GM12865 (cell line): ENCODE data around the gene NKAIN4.
"Not testable (repeated sequence)": the region's sequence is repeated elsewhere in the genome, so short reads cannot be mapped to it uniquely, and the experiment has no call there.

ENCODE experiments used
- DNase-seq: peaks from one replicate; pipeline ENCODE4 v3.0.0; 2010; ENCODE audit warnings: low read depth
- H3K4me3 ChIP-seq: 2 replicates; pipeline ENCODE4 v1.5.1; 2011; ENCODE audit warnings: mild to moderate bottlenecking, low read depth, low read length, control low read depth
- CTCF ChIP-seq: IDR thresholded peaks from 2 replicates; pipeline ENCODE4 v1.5.1; 2011; ENCODE audit warnings: low read length, control low read depth, low read depth, inconsistent platforms; ENCODE audit not compliant: insufficient read depth; ENCODE audit errors: missing control alignments

NKAIN4 gene

GRCh38 chr20:63226042-63226943 is 28.0 kb downstream of the NKAIN4 start:
- TF ChIP-seq CTCF = no peak
- DNase-seq = no peak
- H3K4me3 ChIP-seq = no peak overlapping the region

GRCh38 chr20:63225082-63225454 is 29.2 kb downstream of the NKAIN4 start:
- TF ChIP-seq CTCF = no peak
- DNase-seq = no peak
- H3K4me3 ChIP-seq = no peak overlapping the region

- H3K4me3 ChIP-seq = no peak overlapping the region
- no peak for TF ChIP-seq CTCF
- DNase-seq = no peak
Observed at GRCh38 chr20:63224412-63225081, 29.7 kb downstream of the NKAIN4 start.

DNA sequence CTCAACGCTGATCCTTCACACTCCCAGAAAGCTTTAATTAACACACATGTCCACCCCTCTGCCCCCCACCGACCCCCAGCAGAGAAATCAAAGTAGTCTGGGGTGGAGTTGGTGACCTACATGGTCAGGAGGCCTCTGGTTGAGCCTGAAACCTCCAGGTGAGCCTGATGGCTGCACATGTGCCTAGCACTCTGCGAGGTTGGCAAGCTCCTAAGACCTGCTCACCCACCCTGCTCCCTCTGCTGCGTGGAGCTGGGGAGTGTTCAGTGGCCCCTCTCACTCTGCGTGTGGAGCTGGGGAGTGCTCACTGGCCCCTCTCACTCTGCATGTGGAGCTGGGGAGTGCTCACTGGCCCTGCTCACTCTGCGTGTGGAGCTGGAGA is 30.4 kb downstream of the NKAIN4 start:
- H3K4me3 ChIP-seq = no peak overlapping the region
- TF ChIP-seq CTCF = no peak
- no peak for DNase-seq

- peak; percentile 48 for DNase-seq
- TF ChIP-seq CTCF = peak; percentile 80
Observed at GRCh38 chr20:63223121-63223825, 31.0 kb downstream of the NKAIN4 start.

GRCh38 chr20:63222541-63222940 is 31.7 kb downstream of the NKAIN4 start:
- no peak overlapping the region for H3K4me3 ChIP-seq
- TF ChIP-seq CTCF = no peak
- no peak for DNase-seq

More at GRCh38 chr20:63223121-63223825, 31.0 kb downstream of the NKAIN4 start:
- H3K4me3 ChIP-seq = no peak overlapping the region

DNA sequence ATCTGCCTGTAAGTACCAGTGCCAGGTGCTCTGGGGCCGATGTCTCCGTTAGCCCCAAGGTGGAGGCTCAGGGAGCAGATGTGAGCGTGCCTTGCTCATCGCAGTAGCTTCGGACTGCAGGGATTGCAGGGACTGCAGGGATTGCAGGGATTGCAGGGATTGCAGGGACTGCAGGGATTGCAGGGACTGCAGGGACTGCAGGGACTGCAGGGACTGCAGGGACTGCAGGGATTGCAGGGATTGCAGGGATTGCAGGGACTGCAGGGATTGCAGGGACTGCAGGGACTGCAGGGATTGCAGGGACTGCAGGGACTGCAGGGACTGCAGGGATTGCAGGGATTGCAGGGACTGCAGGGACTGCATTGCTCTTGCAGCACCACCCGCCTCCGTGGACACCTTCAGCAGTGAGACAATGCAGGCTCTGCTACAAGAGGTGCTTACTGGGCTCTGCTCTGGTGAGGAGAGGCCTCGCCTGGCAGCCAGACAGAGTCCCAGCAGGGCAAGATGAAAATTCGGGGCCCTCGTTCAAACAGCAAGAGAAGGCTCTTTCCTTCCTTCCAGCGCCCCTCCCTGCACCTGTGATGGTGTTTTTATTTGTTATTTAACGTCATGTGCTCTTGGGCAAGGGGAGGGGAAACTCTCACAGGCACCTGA is 32.7 kb downstream of the NKAIN4 start:
- not testable (repeated sequence) for H3K4me3 ChIP-seq, DNase-seq
